Heart right ventricle (tissue), 16 donors: Measurements from ENCODE around the gene EXD3. TPM values are rescaled to one million over a fixed set of nuclear protein-coding genes. Genes with fewer than 3 reads are reported as not detected.
A peak's percentile ranks its signal among the peaks of the same experiment; 100 is the strongest.

Experiments
- ATAC-seq, 8 donors: fragments of 200-7000 bp; cut with Tn5 transposase; one replicate each; pipeline ENCODE4 v1.9.1; 2020; ENCODE audit warnings: mild to moderate bottlenecking in 8 of 8, moderate library complexity in 8 of 8, moderate number of reproducible peaks in 1 of 8
- DNase-seq, 2 donors: peaks; one replicate each; pipeline ENCODE4 v3.0.0-alpha.2; 2020
- H3K27ac ChIP-seq, 10 donors: fragments of 200-600 bp; sonication (generic) in 2 of 10; one replicate each; pipeline versions ENCODE4 v1.5.0 to v1.8.0; 2020 to 2022; ENCODE audit warnings: mild to moderate bottlenecking in 3 of 10
- H3K27me3 ChIP-seq, 7 donors: fragments of 200-600 bp; one replicate each; pipeline ENCODE4 v1.8.0; 2021 to 2022; ENCODE audit warnings: mild to moderate bottlenecking in 2 of 7
- H3K36me3 ChIP-seq, 9 donors: fragments of 200-600 bp; sonication (generic) in 1 of 9; one replicate each; pipeline versions ENCODE4 v1.5.0 to v1.8.0; 2020 to 2022; ENCODE audit warnings: mild to moderate bottlenecking in 2 of 9
- H3K4me1 ChIP-seq, 9 donors: fragments of 200-600 bp; sonication (generic) in 1 of 9; one replicate each; pipeline versions ENCODE4 v1.5.0 to v1.8.0; 2020 to 2022; ENCODE audit warnings: mild to moderate bottlenecking in 4 of 9
- H3K4me3 ChIP-seq, 10 donors: fragments of 200-600 bp; sonication (generic) in 2 of 10; one replicate each; pipeline versions ENCODE4 v1.5.0 to v1.8.0; 2020 to 2022; ENCODE audit warnings: mild to moderate bottlenecking in 7 of 10, moderate library complexity in 2 of 10
- H3K9me3 ChIP-seq, 11 donors: fragments of 200-600 bp in 10 of 11; sonication (generic) in 2 of 11; one replicate each; pipeline versions ENCODE4 v1.5.0 to v1.8.0; 2013 to 2022; ENCODE audit warnings: mild to moderate bottlenecking in 2 of 11, control low read depth in 1 of 11, moderate library complexity in 1 of 11
- WGBS, 2 donors: extraction: QIAGEN DNeasy Blood & Tissue Kit; methylation state at CpG; one replicate each; pipeline ENCODE4 v1.1.7; 2013; ENCODE audit warnings: inconsistent platforms in 1 of 2; 5-methylcytosine and 5-hydroxymethylcytosine counted together
- intact Hi-C, 10 donors: fragments of 100-400 bp; cut with DNase I; formaldehyde crosslinking; loops; one replicate each; pipeline versions ENCODE4 v1.11.1 to v1.14.2; 2022
- polyA plus RNA-seq, 2 donors: library from polyadenylated mRNA; stranded (reverse); fragments of 200-250 nt; gene quantifications; one replicate each; pipeline ENCODE4 v1.2.3, GENCODE V29; 2013
- total RNA-seq, 10 donors: library from RNA; stranded (reverse); fragmentation: NEBNext Ultra II Directional in 3 of 10; extraction: Animal tissue kit (Norgen Biotek cat#: 25700) in 3 of 10; gene quantifications; one replicate each; pipeline versions ENCODE4 v1.2.1 to v1.2.4, GENCODE V29; 2021 to 2023
- TF ChIP-seq, protein P1 (sequence below), 9 donors: fragments of 200-600 bp; sonication (generic) in 2 of 9; IDR thresholded peaks; one replicate each; pipeline versions ENCODE4 v1.5.0 to v1.8.0; 2021 to 2022; ENCODE audit warnings: antibody characterized with exemption in 9 of 9, mild to moderate bottlenecking in 5 of 9, moderate library complexity in 1 of 9
- donor health status: Arrhythmogenic right ventricular cardiomyopathy.
- donor health status: ischemic (EF 13 %, LVEDD 7.1; RV severe dilation, severe dysfunction).
- donor health status: healthy with polysubstance abuse.
- donor health status: DM: no; HTN: yes; CAD: no.
- donor health status: DM: no; HTN: no; CAD: no.
- donor health status: ischemic (EF 25% LVEDD 6.9; RV normal size, moderate dysfunction).
- donor health status: ischemic (EF 25% LVEDD 5.7; RV mildly dilated, moderate dysfunction).
- donor health status: healthy.
- donor health status: DM: yes; HTN: yes; CAD: no.
- donor health status: Ischemic cardiomyopathy.
- donor health status: ischemic (EF 35%, LVEDD 5.7; RV mildly dilated, moderate dysfunction).
- donor health status: nonischemic (EF 11% LVEDD 7.7; RV severe dilation, severe dysfunction).
- donor health status: DM: yes; HTN: yes; CAD: no.
- donor health status: PGD.
- donor health status: ischemic (EF 29% LVEDD 5.4; RV normal size, mild dysfunction).
- donor health status: nonischemic (EF 23%, LVEDD 6.1; RV moderate dilation, normal function).

Gene EXD3
- total and polyA plus RNA-seq, 12 donors, result 5.8 to 33.0 (median 9.2) TPM

DNA sequence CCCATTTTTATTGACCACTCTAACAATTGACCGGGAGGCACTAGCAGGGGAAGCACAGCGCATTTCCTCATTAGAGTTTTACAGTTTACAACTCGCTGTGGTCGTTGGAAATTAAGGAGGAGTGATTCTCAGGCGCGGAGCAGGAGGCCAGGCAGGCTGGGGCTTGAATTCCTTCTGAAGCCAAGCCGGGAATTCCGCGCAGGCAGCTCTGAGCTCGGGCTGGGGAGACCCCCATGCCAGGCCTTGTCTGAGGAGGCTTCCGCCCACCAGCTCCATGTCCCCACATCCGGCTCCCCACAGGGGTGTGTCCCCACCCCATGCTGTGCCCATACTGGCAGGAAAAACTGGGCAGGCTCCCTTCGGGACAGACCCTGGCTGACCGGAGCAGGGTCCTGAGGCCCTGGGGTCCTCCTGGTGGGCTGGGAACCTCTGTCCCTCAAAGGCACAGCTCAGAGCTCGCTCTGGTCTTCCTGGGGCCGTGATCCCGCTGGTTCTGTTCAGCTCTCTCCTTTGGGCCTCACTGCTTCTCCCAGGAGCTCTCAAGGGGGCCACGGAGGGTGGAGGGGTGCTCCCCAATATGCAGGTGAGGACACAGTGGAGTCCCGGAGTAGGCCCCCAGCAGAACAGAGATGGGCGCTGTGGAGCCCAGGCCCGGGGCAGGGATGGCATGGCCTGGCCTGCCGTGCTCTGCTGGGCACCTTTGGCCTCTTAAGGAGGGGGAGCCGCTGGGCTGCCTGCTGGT lies 119.6 kb downstream of the EXD3 start:
- Histone ChIP-seq H3K4me1 (peaks cover 15 to 81% (median 70%) of the 10 kb centered on the region in 9 donors), H3K9me3 (no peaks in the 10 kb centered on the region), H3K27me3 (peaks cover 0 to 93% (median 10%) of the 10 kb centered on the region in 7 donors), H3K4me3 (peak overlapping the region in 9 of 10 donors; percentile 53 to 64 (median 61)), H3K27ac (peak overlapping the region; percentile 47 to 96 (median 90)), H3K36me3 (peaks cover 0 to 8% (median 0%) of the 10 kb centered on the region in 9 donors)
- no peak for ATAC-seq
- intact Hi-C loops, result loop anchor here in 3 of 10 donors (5.0 kb wide), 1 partner anchor 104 kb away; no protein-coding TSS in a partner anchor
- DNase-seq, result peak in 1 of 2 donors; percentile 14
- 67 to 69% methylated on average over 23 of the region's 23 CpGs for WGBS, 2 donors
- TF ChIP-seq, protein P1, sequence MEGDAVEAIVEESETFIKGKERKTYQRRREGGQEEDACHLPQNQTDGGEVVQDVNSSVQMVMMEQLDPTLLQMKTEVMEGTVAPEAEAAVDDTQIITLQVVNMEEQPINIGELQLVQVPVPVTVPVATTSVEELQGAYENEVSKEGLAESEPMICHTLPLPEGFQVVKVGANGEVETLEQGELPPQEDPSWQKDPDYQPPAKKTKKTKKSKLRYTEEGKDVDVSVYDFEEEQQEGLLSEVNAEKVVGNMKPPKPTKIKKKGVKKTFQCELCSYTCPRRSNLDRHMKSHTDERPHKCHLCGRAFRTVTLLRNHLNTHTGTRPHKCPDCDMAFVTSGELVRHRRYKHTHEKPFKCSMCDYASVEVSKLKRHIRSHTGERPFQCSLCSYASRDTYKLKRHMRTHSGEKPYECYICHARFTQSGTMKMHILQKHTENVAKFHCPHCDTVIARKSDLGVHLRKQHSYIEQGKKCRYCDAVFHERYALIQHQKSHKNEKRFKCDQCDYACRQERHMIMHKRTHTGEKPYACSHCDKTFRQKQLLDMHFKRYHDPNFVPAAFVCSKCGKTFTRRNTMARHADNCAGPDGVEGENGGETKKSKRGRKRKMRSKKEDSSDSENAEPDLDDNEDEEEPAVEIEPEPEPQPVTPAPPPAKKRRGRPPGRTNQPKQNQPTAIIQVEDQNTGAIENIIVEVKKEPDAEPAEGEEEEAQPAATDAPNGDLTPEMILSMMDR (IDR thresholded peaks at IDR 0.05), result no peak

DNA sequence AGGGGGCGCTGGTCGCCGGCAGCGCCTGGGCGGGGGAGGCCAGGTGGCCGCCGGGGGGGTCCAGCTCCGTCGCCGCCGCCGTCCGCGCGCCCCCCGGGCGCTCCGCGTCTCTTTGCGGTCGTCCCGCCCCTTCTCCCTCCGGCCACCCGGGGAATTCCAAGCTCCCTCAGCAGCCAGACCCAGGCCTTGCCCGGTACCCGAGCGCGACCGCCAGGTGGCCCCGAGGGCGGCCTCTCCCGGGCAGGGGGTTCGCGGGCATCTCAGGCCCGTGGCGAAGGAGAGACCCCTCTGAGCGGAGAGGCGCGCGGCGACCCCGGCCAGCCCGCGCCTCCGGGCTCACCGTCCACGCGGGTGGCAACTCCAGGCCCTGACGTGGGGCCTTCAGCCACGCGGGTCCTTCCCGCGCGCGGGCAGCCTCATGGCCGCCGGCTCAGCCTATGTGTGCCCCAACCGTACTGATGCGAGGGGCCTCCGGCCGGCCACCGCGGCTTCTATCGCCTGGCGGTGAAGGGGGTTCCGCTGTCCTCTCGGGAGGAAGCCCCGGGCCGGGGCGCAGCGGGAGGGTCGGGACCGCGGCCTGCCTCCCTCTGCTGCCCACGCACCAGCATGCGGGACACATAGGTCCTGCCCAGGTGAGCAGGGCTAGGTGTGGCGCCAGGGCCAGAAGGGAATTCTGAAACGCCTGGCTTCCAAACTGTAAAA lies 120.4 kb downstream of the EXD3 start:
- H3K27ac ChIP-seq, result peak overlapping the region; percentile 47 to 96 (median 90)
- peak in 1 of 2 donors; percentile 25 for DNase-seq
- 7 to 8% methylated on average over 54 to 78 of the region's 78 CpGs for WGBS, 2 donors

DNA sequence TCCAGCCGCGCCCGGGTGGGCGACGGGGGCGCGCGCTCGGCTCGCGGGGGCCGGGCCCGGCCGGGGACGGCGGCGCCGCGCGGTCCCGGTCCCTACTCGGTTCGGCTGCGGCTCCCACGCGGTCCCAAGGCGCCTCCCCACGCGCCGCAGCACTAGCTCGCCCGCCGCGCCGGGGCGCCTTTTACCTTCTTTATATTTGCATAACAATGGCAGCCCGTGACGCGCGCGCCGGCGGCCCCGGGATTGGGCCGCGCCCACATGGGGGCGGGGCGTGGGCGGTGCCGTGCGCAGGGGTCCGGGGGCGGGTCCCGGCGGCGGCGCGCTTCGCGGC lies 120.9 kb downstream of the EXD3 start, which contains the start of gene NRARP:
TSS of gene NRARP (minus strand) at position 154 of the 331 bp plus-strand sequence. CDS start 343 bp downstream, outside the sequence.
- peak; percentile 39 to 75 (median 62) for ATAC-seq
- TF ChIP-seq, protein P1 (IDR thresholded peaks at IDR 0.05), result no peak
- WGBS, 2 donors, result 0 to 1% methylated on average over 25 to 59 of the region's 60 CpGs
- intact Hi-C loops, result loop anchor here in 3 of 10 donors (5.0 kb wide), 1 partner anchor 105 kb away; no protein-coding TSS in a partner anchor
- H3K4me1 ChIP-seq, result peaks cover 13 to 85% (median 74%) of the 10 kb centered on the region in 9 donors
- peak; percentile 92 for DNase-seq
- H3K36me3 ChIP-seq, result peaks cover 0 to 10% (median 0%) of the 10 kb centered on the region in 9 donors
- H3K9me3 ChIP-seq, result no peaks in the 10 kb centered on the region
- H3K4me3 ChIP-seq, result peak within 1 kb of the TSS; percentile 53 to 87 (median 68)
- H3K27ac ChIP-seq, result peak within 1 kb of the TSS; percentile 70 to 96 (median 91)
- H3K27me3 ChIP-seq, result peaks cover 0 to 92% (median 7%) of the 10 kb centered on the region in 7 donors

More for the DNA sequence above, 120.4 kb downstream of the EXD3 start:
- ATAC-seq, result peak in 3 of 8 donors; percentile 3 to 19 (median 6)
- intact Hi-C loops, result loop anchor here in 3 of 10 donors (5.0 kb wide), 1 partner anchor 105 kb away; no protein-coding TSS in a partner anchor
- Histone ChIP-seq H3K4me3 (peak overlapping the region; percentile 12 to 64 (median 60)), H3K27me3 (peaks cover 0 to 92% (median 7%) of the 10 kb centered on the region in 7 donors), H3K9me3 (no peaks in the 10 kb centered on the region), H3K4me1 (peaks cover 15 to 85% (median 74%) of the 10 kb centered on the region in 9 donors), H3K36me3 (peaks cover 0 to 10% (median 0%) of the 10 kb centered on the region in 9 donors)
- TF ChIP-seq, protein P1 (IDR thresholded peaks at IDR 0.05), result peak; percentile 40 to 70 (median 60)
